Epidermal melanocyte (primary cell): ENCODE data around the gene PC.

Experiments
- DNase-seq: peaks from one replicate; pipeline ENCODE4 v3.0.0; 2011; ENCODE audit warnings: low spot score; ENCODE audit not compliant: insufficient read length

PC gene

DNA sequence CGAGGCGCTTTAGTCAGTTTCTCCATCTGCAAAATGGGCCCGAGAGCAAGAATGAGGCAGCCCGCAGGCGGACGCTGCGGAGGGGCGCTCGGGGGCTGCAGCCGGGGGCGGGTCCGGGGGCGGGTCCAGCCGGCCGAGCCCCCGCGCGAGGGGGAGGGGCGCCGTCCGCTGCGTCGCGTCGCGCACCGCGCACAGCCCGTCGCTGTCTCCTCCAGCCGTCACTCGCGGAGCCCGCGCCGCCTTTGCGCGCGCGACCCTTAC, 282 bp downstream of the PC start:
- DNase-seq: no peak

DNA sequence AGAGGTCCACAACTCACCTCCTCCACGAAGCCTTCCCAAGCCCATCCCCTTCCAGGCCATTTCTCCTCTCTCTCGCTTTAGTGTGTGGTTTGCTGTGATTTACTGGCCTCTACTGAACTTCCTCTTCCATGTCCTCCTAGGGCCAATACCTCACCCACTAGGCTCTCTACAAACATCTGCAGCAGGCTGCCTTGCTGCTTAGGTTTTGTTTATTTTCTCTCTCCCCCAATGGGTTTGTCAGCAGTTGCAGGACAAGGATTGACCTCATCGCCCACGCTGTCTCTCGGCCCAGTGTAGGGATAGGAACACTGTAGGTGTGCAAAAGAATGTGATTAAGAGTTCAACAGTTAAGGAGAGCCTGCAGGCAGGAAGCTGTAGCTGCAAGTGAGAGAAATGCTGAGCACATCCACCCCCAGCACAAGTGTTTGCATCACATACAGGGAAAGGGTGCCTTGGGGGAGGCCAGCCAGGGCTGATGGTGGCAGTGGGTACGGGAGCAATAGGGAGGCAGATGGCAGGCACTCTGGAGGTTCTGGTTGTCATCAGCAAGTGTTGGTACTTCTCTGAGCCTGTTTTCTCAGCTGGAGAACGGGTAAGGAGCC, 1.4 kb downstream of the PC start:
- no peak for DNase-seq

GRCh38 chr11:66953081-66953833, 4.9 kb downstream of the PC start:
- no peak for DNase-seq

GRCh38 chr11:66951927-66952337, 6.3 kb downstream of the PC start:
- DNase-seq: no peak

DNA sequence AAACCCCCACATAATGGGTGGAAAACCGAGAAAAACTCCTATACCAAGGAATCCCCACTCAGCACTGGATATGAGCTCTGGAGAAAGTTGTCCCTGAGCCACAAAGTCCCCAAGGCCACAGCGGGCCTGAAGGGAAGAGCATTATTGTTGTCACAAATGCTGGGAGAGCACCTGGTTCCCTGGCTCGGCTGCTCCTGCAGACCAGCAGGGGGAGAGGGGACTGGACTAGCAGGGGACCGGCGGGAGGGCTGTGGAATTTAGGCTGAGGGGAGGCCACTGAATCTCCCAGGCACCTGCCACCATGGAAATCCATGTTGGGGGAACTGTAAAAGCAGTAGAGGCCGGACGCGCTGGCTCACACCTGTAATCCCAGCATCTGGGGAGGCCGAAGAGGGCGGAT, 7.0 kb downstream of the PC start:
- DNase-seq: no peak

DNA sequence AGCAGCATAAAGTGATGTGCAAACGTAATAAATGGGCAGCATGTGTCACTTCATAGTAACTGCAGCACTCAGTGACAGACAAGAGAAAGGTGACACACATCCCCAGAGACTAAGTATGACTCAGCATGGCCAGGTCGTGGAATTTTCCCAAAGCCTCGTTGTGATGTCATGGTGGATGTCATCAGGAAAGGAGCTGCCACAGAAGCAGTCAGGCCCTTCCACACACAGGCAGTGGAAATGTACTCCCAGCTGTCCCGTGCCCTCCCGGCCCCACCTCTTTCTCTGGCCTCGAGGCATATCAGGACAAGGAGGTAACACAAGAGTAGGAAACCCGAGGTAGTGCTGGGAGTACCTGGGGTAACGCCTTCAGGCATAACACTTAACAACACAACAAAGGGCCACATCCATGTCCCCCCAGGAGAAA, 8.1 kb downstream of the PC start:
- no peak for DNase-seq

GRCh38 chr11:66938582-66939135, 19.5 kb downstream of the PC start:
- no peak for DNase-seq

GRCh38 chr11:66937193-66937733, 20.9 kb downstream of the PC start:
- DNase-seq: no peak

- no peak for DNase-seq
Measured at GRCh38 chr11:66936311-66936711, 21.9 kb downstream of the PC start.

DNA sequence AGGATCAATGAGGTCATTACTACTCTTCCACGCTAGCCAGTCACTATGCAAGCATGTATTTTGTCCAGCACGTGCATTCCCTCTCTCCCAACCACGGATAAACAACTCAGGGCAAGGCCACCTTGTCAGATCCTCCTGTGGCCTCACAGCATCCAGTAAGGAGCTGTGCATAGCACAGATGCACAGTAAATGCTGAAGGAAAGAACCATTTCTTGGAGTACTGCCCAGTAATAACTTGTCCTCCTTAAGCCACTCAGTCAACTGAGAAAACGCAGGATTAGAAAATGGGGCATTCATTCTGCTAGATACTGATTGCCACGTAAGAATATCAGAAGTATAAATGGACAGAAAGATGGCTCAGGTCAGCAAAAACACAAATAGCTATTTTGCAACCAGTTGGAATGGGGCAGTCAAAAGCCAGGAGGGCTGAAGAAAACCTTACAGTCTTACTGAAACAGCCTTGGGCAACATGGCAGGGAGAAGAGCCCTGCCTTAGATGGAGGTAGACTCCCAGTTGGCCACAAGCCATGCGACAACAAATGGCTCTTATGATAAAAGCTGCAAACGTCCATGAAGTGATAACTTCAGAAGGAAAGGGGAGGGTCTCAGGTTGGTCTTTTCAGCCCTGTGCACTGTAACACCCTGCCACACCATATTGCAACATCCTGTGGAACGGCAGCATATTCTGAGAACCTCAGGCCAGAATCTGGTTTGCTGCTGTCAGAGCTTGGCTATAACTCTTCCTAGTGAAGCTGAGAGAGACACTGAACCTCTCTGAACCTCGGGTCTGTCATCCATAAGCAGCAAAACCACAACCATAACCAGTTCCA, 23.0 kb downstream of the PC start:
- DNase-seq: no peak

GRCh38 chr11:66933531-66933930, 24.7 kb downstream of the PC start:
- no peak for DNase-seq

GRCh38 chr11:66932543-66932942, 25.6 kb downstream of the PC start:
- DNase-seq: no peak

DNA sequence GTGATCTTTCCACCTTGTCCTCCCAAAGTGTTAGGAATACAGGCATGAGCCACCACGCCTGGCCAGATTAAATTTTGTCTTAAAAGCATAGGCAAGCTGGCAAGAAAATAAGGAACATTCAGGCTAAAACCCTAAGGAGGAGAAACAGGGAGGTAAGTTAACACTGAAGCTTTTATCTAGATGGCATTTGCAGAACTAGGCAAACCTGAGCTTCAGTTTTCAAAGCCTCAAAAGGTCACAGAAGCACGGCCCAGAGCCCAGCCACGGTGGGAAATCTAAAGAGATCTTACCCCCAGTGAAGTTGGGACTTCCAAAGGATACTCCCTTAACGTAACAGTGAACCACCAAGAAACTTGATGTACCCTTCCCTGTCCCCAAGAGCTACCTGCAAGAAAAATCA, 28.4 kb downstream of the PC start:
- DNase-seq: no peak

- DNase-seq: no peak
Measured at GRCh38 chr11:66924272-66924671, 33.9 kb downstream of the PC start.

GRCh38 chr11:66922551-66922950, 35.6 kb downstream of the PC start:
- DNase-seq: no peak

DNA sequence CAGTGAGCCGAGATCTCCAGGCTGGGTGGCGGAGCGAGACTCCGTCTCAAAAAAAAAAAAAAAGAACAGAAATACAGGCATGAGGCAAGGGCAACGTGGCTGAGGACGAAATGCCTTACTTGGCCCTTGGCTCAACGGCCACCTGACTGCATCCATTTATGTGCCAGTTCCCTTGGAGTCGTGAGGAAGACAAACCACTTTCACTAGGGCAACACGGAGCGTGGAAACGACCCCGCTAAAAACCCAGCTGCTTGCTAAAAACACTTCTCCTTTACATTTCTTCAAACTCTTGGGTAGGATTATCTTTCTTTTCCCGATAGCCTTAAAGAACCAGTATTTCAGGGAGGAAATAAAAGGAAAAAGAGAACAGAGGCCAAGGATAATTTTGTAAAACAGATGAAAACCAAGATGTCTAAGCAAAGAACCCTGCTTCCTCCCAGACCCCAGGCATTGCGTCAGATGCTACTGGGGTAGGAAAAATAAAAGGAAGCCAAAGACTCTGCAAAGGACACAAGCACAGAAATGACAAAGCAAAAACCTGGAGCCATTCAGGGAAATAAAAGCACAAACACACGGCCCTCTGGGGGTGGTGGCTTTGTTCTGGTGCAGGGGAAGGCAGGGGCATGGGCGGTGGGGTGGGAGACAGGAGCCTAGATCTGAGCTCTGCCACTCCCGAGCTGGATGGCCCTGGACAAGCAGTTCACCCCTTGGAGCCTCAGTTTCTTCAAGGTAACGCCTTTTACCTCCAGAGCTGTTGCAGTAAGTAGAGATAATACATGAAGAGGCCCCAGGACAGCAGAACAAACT, 37.0 kb downstream of the PC start:
- no peak for DNase-seq

DNA sequence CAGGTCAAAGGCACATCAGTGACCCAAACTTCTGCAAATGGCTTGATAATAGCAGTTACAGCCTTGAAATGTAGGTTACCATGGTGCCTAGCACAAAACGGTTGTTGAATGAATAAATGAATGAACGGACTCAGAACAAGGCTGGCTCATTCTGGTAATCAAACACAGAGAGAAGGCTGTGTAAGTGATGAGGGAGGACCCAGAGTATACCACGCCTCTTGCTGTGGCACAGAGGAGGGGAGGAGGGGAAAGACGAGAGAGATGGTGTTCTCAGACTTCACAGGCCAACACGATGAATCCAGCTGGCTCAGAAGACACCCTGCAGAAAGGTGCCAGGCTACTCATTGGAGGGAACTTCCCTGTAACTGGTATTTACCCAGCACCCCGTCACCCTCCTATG, 38.3 kb downstream of the PC start:
- no peak for DNase-seq

GRCh38 chr11:66918741-66919140, 39.4 kb downstream of the PC start:
- no peak for DNase-seq

DNA sequence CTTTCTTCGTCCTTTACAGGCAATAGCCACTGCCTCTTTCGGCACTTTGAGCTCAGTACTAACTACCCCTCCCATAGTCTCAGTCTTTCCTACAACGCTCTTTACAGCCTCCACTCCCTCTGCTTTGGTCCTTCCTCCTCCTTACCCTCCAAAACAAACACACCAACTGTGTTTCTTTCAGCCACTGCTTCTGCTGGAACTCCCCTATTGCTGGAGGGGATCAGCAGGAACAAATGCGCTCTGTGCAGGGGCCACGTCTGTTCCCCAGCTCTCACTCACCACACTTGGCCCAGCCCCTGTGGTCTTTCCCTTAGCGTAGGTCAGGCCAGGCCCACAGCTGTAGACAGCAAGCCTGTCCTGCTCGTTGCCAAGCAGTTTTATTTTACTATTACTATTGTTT, 42.3 kb downstream of the PC start:
- DNase-seq: peak; percentile 64

DNA sequence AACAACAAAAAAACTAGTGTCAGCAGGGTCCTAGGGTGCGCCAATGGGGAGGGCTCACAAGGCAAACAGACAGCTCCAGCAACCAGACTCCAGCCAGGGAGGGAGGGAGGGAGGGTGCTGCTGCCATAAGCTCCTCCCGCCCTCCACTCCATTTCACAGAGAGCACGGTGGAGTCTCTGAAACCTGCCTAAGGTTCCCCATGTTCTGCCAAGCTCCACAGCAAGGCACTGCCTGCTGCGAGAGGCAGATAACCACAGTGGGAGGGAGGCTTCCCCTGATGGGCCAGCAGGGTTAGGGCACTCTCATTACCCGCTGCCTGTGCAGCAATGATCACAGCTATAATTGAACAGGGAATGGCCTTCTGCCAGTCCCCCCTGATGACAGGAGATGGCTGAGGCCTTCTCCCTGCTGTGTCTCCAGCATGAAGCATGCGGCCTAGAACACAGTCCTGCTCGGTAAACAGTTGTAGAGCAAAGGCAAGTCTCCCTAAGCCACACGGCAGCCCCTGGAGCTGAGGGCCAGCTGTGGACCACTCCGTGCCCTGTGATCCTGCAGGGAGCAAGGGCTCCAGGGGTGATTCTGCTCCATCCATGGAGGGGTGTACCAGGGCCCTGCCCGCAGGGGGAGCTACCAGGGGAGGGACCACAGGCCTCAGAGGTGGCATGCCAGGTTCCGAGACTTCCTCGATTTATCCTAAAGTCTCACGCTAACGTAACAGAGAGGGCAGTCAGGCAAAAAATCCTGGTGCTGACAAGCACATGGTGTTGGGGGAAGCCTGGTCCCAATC, 42.9 kb downstream of the PC start:
- DNase-seq: no peak
